GM12865 (cell line): ENCODE results near the gene YKT6.

Experiments used
- DNase-seq: peaks from one replicate; pipeline ENCODE4 v3.0.0; 2010; ENCODE audit warnings: low read depth
- H3K4me3 ChIP-seq: 2 replicates; pipeline ENCODE4 v1.5.1; 2011; ENCODE audit warnings: mild to moderate bottlenecking, low read depth, low read length, control low read depth
- TF ChIP-seq, protein P1 (sequence below): IDR thresholded peaks from 2 replicates; pipeline ENCODE4 v1.5.1; 2011; ENCODE audit warnings: low read length, control low read depth, low read depth, inconsistent platforms; ENCODE audit not compliant: insufficient read depth; ENCODE audit errors: missing control alignments

Gene YKT6

DNA sequence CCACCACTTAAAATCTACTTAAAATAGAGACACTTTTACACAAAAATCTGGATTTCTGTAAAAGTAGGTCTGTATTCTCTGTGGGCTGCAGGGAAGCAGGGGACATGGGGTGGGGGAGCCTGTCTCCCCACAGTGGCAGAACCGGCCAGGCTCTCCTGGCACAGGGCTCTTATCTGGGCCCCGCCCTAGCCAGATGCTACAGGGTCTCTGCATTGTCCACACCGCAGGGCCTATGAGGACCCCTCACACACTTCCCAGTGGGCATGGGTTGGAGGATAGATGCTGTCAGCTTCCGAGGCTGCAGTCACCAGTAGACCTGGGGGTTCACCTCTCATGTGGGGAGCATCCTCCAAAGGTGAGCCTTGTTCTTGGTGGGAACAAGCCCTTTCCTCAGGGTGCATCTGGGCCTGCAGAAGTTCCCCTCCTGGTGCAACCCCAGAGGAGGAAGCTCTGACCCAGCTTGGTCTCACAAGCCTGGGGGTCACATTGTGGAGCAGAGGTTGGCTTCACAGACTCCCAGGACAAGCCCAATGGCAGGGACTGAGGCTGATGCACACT lies 44.2 kb upstream of the YKT6 start:
- TF ChIP-seq, protein P1, sequence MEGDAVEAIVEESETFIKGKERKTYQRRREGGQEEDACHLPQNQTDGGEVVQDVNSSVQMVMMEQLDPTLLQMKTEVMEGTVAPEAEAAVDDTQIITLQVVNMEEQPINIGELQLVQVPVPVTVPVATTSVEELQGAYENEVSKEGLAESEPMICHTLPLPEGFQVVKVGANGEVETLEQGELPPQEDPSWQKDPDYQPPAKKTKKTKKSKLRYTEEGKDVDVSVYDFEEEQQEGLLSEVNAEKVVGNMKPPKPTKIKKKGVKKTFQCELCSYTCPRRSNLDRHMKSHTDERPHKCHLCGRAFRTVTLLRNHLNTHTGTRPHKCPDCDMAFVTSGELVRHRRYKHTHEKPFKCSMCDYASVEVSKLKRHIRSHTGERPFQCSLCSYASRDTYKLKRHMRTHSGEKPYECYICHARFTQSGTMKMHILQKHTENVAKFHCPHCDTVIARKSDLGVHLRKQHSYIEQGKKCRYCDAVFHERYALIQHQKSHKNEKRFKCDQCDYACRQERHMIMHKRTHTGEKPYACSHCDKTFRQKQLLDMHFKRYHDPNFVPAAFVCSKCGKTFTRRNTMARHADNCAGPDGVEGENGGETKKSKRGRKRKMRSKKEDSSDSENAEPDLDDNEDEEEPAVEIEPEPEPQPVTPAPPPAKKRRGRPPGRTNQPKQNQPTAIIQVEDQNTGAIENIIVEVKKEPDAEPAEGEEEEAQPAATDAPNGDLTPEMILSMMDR = no peak
- H3K4me3 ChIP-seq = no peak overlapping the region
- no peak for DNase-seq

GRCh38 chr7:44157116-44158080 lies 43.4 kb upstream of the YKT6 start:
- DNase-seq = no peak
- H3K4me3 ChIP-seq = no peak overlapping the region
- TF ChIP-seq, protein P1 = no peak

DNA sequence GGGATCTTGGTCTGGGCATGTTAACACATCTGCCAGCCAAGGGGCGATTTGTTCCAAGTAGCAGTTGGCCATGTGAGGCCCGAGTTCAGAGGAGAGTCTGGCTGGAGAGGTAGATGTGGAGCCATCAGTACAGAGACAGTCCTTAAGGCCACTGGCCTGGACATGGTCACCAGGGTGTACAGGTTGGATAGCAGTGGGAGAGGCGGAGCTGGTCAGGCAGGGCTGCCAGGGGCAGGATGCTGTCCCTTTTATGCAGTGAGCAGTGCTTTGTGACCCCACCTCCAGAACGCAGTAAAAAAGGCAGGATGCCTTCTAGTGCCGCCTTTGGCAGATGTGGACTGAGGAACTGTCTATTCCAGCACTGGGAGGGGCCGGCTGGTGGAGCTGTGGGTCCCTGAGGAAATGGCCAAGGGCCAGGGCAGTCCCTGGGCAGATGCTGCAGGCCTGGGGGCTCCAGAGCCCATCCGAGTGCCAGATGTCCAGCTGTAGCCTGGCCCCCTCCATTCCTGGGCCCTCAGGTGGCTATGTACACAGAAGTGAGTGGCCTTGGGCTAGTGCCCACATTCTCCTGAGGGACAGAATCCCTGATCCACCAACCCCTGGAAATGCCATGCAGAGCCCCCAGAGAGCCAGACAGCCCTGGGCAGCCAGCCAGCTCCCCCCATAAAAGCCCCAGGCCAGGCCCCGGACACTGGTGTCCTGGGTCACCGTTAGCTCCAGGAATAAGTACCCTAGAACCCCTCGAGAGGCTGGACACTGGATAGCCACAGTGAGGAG lies 42.5 kb upstream of the YKT6 start:
- DNase-seq = no peak
- H3K4me3 ChIP-seq = no peak overlapping the region
- TF ChIP-seq, protein P1 = no peak

GRCh38 chr7:44158873-44159631 lies 41.7 kb upstream of the YKT6 start:
- no peak overlapping the region for H3K4me3 ChIP-seq
- no peak for DNase-seq
- TF ChIP-seq, protein P1 = no peak

DNA sequence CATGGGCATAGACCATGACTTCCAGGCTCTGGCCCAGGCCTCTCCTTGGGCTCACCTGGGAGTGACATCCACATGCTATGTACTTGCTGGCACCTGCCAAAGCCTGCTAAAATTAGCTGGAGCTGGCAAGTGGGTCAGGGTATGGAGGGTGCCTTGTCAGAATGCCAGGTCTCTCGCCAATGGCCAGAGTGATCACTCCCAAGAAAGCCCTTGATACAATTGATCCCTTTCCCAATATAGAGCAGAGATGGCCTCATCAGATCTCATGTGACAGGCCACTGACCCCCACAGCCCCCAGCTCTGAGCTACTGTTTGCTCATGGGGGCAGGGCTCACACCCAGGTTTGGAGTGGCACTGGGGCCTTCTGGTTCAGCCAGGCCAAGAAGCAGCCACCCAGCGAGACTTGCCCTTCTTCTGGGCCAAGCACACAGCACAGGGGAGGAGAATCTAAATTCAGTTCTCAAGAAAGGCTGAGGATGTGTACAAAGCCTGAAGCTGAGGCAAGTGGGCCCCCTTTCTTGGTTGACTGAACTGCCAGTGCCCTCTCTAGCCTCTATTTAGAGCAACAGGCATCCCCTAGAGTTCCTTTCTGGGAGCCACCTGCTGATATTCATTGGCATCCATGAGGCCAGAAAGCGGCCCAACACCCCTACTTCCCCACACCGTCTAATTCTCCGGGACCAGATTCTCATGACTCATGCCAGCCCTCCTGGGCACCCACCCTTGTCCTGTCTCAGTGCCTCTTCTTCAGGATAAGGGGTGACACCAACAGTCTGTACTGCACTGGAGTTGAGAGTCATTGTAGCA lies 40.8 kb upstream of the YKT6 start:
- H3K4me3 ChIP-seq = no peak overlapping the region
- DNase-seq = no peak
- TF ChIP-seq, protein P1 = no peak
